GM18870 (cell line): ENCODE results near the gene RASA2.
"Not testable (repeated sequence)": the region's sequence is repeated elsewhere in the genome, so short reads cannot be mapped to it uniquely, and the experiment has no call there.

Source experiments
- ATAC-seq: cut with Tn5 transposase; IDR thresholded peaks from one replicate; pipeline ENCODE4 v1.9.1; 2021; ENCODE audit warnings: moderate library complexity; ENCODE audit not compliant: unreplicated experiment

The RASA2 gene

GRCh38 chr3:141575879-141576743 is 89.3 kb downstream of the RASA2 start:
- no peak for ATAC-seq

- no peak for ATAC-seq
Observed at GRCh38 chr3:141576744-141577052, 89.9 kb downstream of the RASA2 start.

- ATAC-seq, result no peak
Observed at GRCh38 chr3:141578202-141578973, 91.6 kb downstream of the RASA2 start.

GRCh38 chr3:141594357-141594756 is 107.5 kb downstream of the RASA2 start:
- ATAC-seq, result no peak

- ATAC-seq, result no peak
Observed at GRCh38 chr3:141597931-141598330, 111.1 kb downstream of the RASA2 start.

GRCh38 chr3:141600331-141600730 is 113.5 kb downstream of the RASA2 start:
- ATAC-seq, result no peak

- no peak for ATAC-seq
Observed at GRCh38 chr3:141602706-141603105, 115.9 kb downstream of the RASA2 start.

- ATAC-seq, result no peak
Observed at GRCh38 chr3:141603473-141604035, 116.7 kb downstream of the RASA2 start.

- ATAC-seq, result no peak
Observed at GRCh38 chr3:141605883-141606282, 119.1 kb downstream of the RASA2 start.

- no peak for ATAC-seq
Observed at GRCh38 chr3:141608438-141608837, 121.6 kb downstream of the RASA2 start.

- no peak for ATAC-seq
Observed at GRCh38 chr3:141610939-141611338, 124.1 kb downstream of the RASA2 start.

GRCh38 chr3:141618103-141618910 is 131.5 kb downstream of the RASA2 start:
- no peak for ATAC-seq

GRCh38 chr3:141618938-141619337 is 132.1 kb downstream of the RASA2 start:
- ATAC-seq, result no peak

- ATAC-seq, result no peak
Observed at GRCh38 chr3:141619450-141619849, 132.6 kb downstream of the RASA2 start.

- ATAC-seq, result no peak
Observed at GRCh38 chr3:141623691-141624090, 136.9 kb downstream of the RASA2 start.

GRCh38 chr3:141625506-141625905 is 138.7 kb downstream of the RASA2 start:
- no peak for ATAC-seq

GRCh38 chr3:141628334-141628733 is 141.5 kb downstream of the RASA2 start:
- ATAC-seq, result not testable (repeated sequence)

GRCh38 chr3:141628868-141629441 is 142.1 kb downstream of the RASA2 start:
- ATAC-seq, result not testable (repeated sequence)

- no peak for ATAC-seq
Observed at GRCh38 chr3:141629976-141630375, 143.1 kb downstream of the RASA2 start.

GRCh38 chr3:141632779-141633374 is 146.1 kb downstream of the RASA2 start:
- no peak for ATAC-seq
